H9 (cell line): ENCODE measurements around the gene HTR5A. TPM values are rescaled to one million over a fixed set of nuclear protein-coding genes. Genes with fewer than 3 reads are reported as not detected.

Experiments used
- DNase-seq: peaks from one replicate; pipeline ENCODE4 v3.0.0-alpha.2; 2017
- H2AFZ ChIP-seq: one replicate; pipeline ENCODE4 v1.6.1; 2013; ENCODE audit warnings: mild to moderate bottlenecking, low read length, control low read depth, moderate library complexity
- H2AK5ac ChIP-seq: 2 replicates; pipeline ENCODE4 v1.6.1; 2013; ENCODE audit warnings: low read length, control low read depth, mixed read lengths; ENCODE audit not compliant: insufficient read length
- H2BK120ac ChIP-seq: one replicate; pipeline ENCODE4 v1.6.1; 2013; ENCODE audit warnings: low read depth, mild to moderate bottlenecking, low read length, control low read depth, inconsistent platforms; ENCODE audit not compliant: poor library complexity, severe bottlenecking
- H2BK12ac ChIP-seq: 2 replicates; pipeline ENCODE4 v1.6.1; 2013; ENCODE audit warnings: low read length, control low read depth, mixed read lengths, low read depth; ENCODE audit not compliant: insufficient read length
- H2BK15ac ChIP-seq: 2 replicates; pipeline ENCODE4 v1.6.1; 2013; ENCODE audit warnings: low read depth, low read length, control low read depth
- H2BK20ac ChIP-seq: one replicate; pipeline ENCODE4 v1.6.1; 2013; ENCODE audit warnings: low read depth, mild to moderate bottlenecking, low read length, control low read depth, inconsistent platforms; ENCODE audit not compliant: poor library complexity, severe bottlenecking
- H2BK5ac ChIP-seq: 2 replicates; pipeline ENCODE4 v1.6.1; 2013; ENCODE audit warnings: low read length, control low read depth, mixed read lengths; ENCODE audit not compliant: insufficient read length
- H3K14ac ChIP-seq: 2 replicates; pipeline ENCODE4 v1.6.1; 2013; ENCODE audit warnings: low read length, control low read depth; ENCODE audit not compliant: insufficient read depth
- H3K18ac ChIP-seq: 2 replicates; pipeline ENCODE4 v1.6.1; 2013; ENCODE audit warnings: low read depth, mild to moderate bottlenecking, mixed read lengths, low read length, control low read depth; ENCODE audit not compliant: insufficient read length
- H3K23ac ChIP-seq: 2 replicates; pipeline ENCODE4 v1.6.1; 2013; ENCODE audit warnings: low read length, control low read depth, mixed read lengths, low read depth; ENCODE audit not compliant: insufficient read length
- H3K23me2 ChIP-seq: 2 replicates; pipeline ENCODE4 v1.6.1; 2013; ENCODE audit warnings: low read depth, mild to moderate bottlenecking, mixed read lengths, low read length, control low read depth; ENCODE audit not compliant: insufficient read length, poor library complexity, severe bottlenecking
- H3K27ac ChIP-seq: 2 replicates; pipeline ENCODE4 v1.5.1; 2013; ENCODE audit warnings: low read length, control low read depth, mixed read lengths, low read depth; ENCODE audit not compliant: insufficient read length
- H3K27me3 ChIP-seq: 2 replicates; pipeline ENCODE4 v1.6.1; 2013; ENCODE audit warnings: low read length, control low read depth, inconsistent platforms; ENCODE audit not compliant: insufficient read depth
- H3K4ac ChIP-seq: 2 replicates; pipeline ENCODE4 v1.6.1; 2013; ENCODE audit warnings: low read depth, mild to moderate bottlenecking, control low read depth, inconsistent platforms, low read length, moderate library complexity
- H3K4me1 ChIP-seq: 2 replicates; pipeline ENCODE4 v1.6.1; 2013; ENCODE audit warnings: low read length, control low read depth, inconsistent platforms; ENCODE audit not compliant: insufficient read depth
- H3K4me2 ChIP-seq: 2 replicates; pipeline ENCODE4 v1.6.1; 2013; ENCODE audit warnings: low read length, control low read depth, mixed read lengths; ENCODE audit not compliant: insufficient read length, insufficient read depth
- H3K56ac ChIP-seq: 2 replicates; pipeline ENCODE4 v1.6.1; 2013; ENCODE audit warnings: low read depth, mild to moderate bottlenecking, mixed read lengths, low read length, control low read depth; ENCODE audit not compliant: insufficient read length
- H3K79me1 ChIP-seq: 2 replicates; pipeline ENCODE4 v1.6.1; 2013; ENCODE audit warnings: low read depth, mild to moderate bottlenecking, moderate library complexity, low read length, control low read depth, inconsistent platforms; ENCODE audit not compliant: insufficient read depth, poor library complexity, severe bottlenecking
- H3K79me2 ChIP-seq: 2 replicates; pipeline ENCODE4 v1.6.1; 2013; ENCODE audit warnings: low read length, control low read depth, inconsistent platforms; ENCODE audit not compliant: insufficient read depth
- H3K9ac ChIP-seq: 2 replicates; pipeline ENCODE4 v1.6.1; 2013; ENCODE audit warnings: low read length, control low read depth, mixed read lengths; ENCODE audit not compliant: insufficient read length; ENCODE audit errors: extremely low read depth
- H3K9me3 ChIP-seq: one replicate; pipeline ENCODE4 v1.6.1; 2013; ENCODE audit warnings: low read depth, low read length, inconsistent platforms; ENCODE audit not compliant: control insufficient read depth
- H3T11ph ChIP-seq: one replicate; pipeline ENCODE4 v1.6.1; 2013; ENCODE audit warnings: mild to moderate bottlenecking, low read length, control low read depth, inconsistent platforms
- H4K20me1 ChIP-seq: one replicate; pipeline ENCODE4 v1.6.1; 2013; ENCODE audit not compliant: control insufficient read depth, insufficient read length, insufficient read depth
- H4K5ac ChIP-seq: 2 replicates; pipeline ENCODE4 v1.6.1; 2013; ENCODE audit warnings: low read depth, mild to moderate bottlenecking, mixed read lengths, low read length, control low read depth; ENCODE audit not compliant: insufficient read length
- H4K8ac ChIP-seq: replicated peaks from 2 replicates; pipeline ENCODE4 v1.6.1; 2013; ENCODE audit warnings: low read length, control low read depth, mixed read lengths, low read depth; ENCODE audit not compliant: insufficient read length
- H4K91ac ChIP-seq: 2 replicates; pipeline ENCODE4 v1.6.1; 2013; ENCODE audit warnings: low read depth, mild to moderate bottlenecking, moderate library complexity, mixed read lengths, low read length, control low read depth; ENCODE audit not compliant: insufficient read length
- H3K27ac Mint-ChIP-seq, 3 experiments: 2 replicates in 2 of 3; 3 replicates in 1 of 3; pipeline ENCODE4 v1.8.0; 2020 to 2021; ENCODE audit warnings: mixed read lengths in 3 of 3, mild to moderate bottlenecking in 1 of 3, moderate library complexity in 1 of 3
- H3K27me3 Mint-ChIP-seq: 2 replicates; pipeline ENCODE4 v1.8.0; 2021; ENCODE audit warnings: low read depth, mild to moderate bottlenecking, moderate library complexity, mixed read lengths
- H3K36me3 Mint-ChIP-seq, 3 experiments: 2 replicates in 2 of 3; 3 replicates in 1 of 3; pipeline ENCODE4 v1.8.0; 2020 to 2021; ENCODE audit warnings: low read depth in 3 of 3, mixed read lengths in 3 of 3; ENCODE audit not compliant: insufficient read depth in 1 of 3
- H3K4me1 Mint-ChIP-seq, 2 experiments: 2 replicates each; pipeline ENCODE4 v1.8.0; 2020; ENCODE audit warnings: mixed read lengths in 2 of 2
- H3K4me3 Mint-ChIP-seq, 2 experiments: 2 replicates in 1 of 2; 3 replicates in 1 of 2; pipeline ENCODE4 v1.8.0; 2020 to 2021; ENCODE audit warnings: mild to moderate bottlenecking in 2 of 2, mixed read lengths in 2 of 2, moderate library complexity in 1 of 2
- H3K9me3 Mint-ChIP-seq, 2 experiments: 2 replicates in 1 of 2; 3 replicates in 1 of 2; pipeline ENCODE4 v1.8.0; 2020; ENCODE audit warnings: mild to moderate bottlenecking in 2 of 2, mixed read lengths in 2 of 2, moderate library complexity in 1 of 2
- CTCF ChIP-seq: fragments of 200-600 bp; sonication (generic); conservative IDR thresholded peaks from 3 replicates; pipeline ENCODE4 v1.8.0; 2021; ENCODE audit warnings: antibody characterized with exemption, mild to moderate bottlenecking
- WGBS: extraction: QIAGEN DNeasy Blood & Tissue Kit; methylation state at CpG from one replicate; pipeline ENCODE4 v1.1.7; 2013; ENCODE audit warnings: missing lambda C conversion rate, low lambda C conversion rate, mixed read lengths; ENCODE audit not compliant: insufficient read length; ENCODE audit errors: extremely low coverage; 5-methylcytosine and 5-hydroxymethylcytosine counted together
- total RNA-seq: library from RNA; stranded (reverse); gene quantifications from 2 replicates; pipeline ENCODE4 v1.2.1, GENCODE V29; 2021

Gene HTR5A
- total RNA-seq, 1 experiment from 2014 or later, result not detected

GRCh38 chr7:155130493-155130892, 60.4 kb downstream of the HTR5A start:
- Histone ChIP-seq H4K5ac (no peak overlapping the region), H3K79me1 (no peaks in the 10 kb centered on the region), H2AK5ac (no peak overlapping the region), H2BK120ac (no peak overlapping the region), H3K27ac (no peak overlapping the region), H3K27me3 (no peaks in the 10 kb centered on the region), H3K23ac (no peak overlapping the region), H3K18ac (no peak overlapping the region), H3K23me2 (no peaks in the 10 kb centered on the region), H3K4me1 (no peaks in the 10 kb centered on the region), H3K56ac (no peak overlapping the region), H3K9me3 (no peaks in the 10 kb centered on the region), H3K9ac (no peak overlapping the region), H3T11ph (no peak overlapping the region), H2BK20ac (no peak overlapping the region), H2BK12ac (no peak overlapping the region), H2BK5ac (no peak overlapping the region), H3K4ac (no peak overlapping the region), H4K8ac (no peak overlapping the region), H4K20me1 (no peaks in the 10 kb centered on the region), H4K91ac (no peak overlapping the region), H2BK15ac (no peak overlapping the region), H3K79me2 (no peaks in the 10 kb centered on the region), H3K4me2 (no peak overlapping the region), H2AFZ (no peak overlapping the region), H3K14ac (no peak overlapping the region)
- no peak for DNase-seq
- H3K27ac Mint-ChIP-seq, result no peak overlapping the region
- peaks cover 2% of the 10 kb centered on the region for H3K27me3 Mint-ChIP-seq
- no peak overlapping the region for H3K4me3 Mint-ChIP-seq
- H3K4me1 Mint-ChIP-seq, result no peaks in the 10 kb centered on the region
- H3K9me3 Mint-ChIP-seq, result no peaks in the 10 kb centered on the region
- no CpG with 5 or more reads among the region's 14 CpGs for WGBS
- TF ChIP-seq CTCF, result no peak
- H3K36me3 Mint-ChIP-seq, result no peaks in the 10 kb centered on the region
